Measurements from ENCODE around the gene BSN. TPM values are rescaled to one million over a fixed set of nuclear protein-coding genes. Genes with fewer than 3 reads are reported as not detected.

The BSN gene
- polyA plus RNA-seq, 2 of the 4 experiments (the other 2 are of a cell fraction): 0.04 to 0.08 TPM

DNA sequence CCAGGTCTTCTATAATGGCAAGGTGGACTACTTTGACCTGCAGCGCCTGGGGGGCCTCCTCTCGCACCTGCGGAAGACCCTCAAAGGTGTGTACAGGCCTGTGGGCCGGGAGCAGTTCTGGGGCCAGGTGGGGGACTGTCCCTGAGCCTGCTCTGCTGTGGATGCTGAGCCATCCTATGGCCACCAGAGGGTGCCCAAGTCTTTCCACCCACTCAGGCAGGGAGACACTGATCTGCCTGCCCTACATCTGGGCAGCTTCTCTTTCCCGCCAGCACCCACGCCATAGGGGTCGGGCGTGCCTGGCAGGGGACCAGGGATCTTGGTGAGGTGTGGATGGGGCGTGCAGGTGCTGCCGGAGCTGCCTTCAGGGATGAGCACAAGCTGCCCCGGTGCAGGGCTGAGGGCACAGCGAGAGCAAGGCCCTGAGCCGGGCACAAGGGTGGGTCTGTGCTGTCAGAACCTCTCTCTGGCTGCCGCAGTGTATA is 149.2 kb downstream of the BSN start:
- ATAC-seq: peak; percentile 87 to 94
- Histone ChIP-seq H3K9me3 (no peaks in the 10 kb centered on the region), H3K4me3 (no peak overlapping the region), H3K4me2 (no peak overlapping the region), H3K4me1 (no peaks in the 10 kb centered on the region), H3K27ac (no peak overlapping the region)
- no peak for FAIRE-seq
- ChIA-PET POLR2A (no interaction called here), CTCF (interaction anchor here (0.8 to 5.0 kb wide), 10 partner anchors 8 to 198 kb away, joined by 3 to 44 read pairs (median 6); partner anchors contain the start of gene AMIGO3)
- DNase-seq (ENCODE audit: low read depth in 1 of 2, low spot score in 1 of 2): peak; percentile 58 to 62
- TF ChIP-seq NR3C1 (IDR thresholded peaks at IDR 0.05) (no peak), SMC3 (IDR thresholded peaks at IDR 0.05) (peak; percentile 44; the same call in 2 of the 3 replicates), RAD21 (conservative IDR thresholded peaks at IDR 0.05 in 1 of 2, IDR thresholded peaks at IDR 0.05 in 1 of 2) (peak; percentile 64 to 74), MYC (IDR thresholded peaks at IDR 0.05; ENCODE audit: borderline replicate concordance, low read length) (no peak), SREBF2 (IDR thresholded peaks at IDR 0.05) (no peak)
- TF ChIP-seq, protein P1, sequence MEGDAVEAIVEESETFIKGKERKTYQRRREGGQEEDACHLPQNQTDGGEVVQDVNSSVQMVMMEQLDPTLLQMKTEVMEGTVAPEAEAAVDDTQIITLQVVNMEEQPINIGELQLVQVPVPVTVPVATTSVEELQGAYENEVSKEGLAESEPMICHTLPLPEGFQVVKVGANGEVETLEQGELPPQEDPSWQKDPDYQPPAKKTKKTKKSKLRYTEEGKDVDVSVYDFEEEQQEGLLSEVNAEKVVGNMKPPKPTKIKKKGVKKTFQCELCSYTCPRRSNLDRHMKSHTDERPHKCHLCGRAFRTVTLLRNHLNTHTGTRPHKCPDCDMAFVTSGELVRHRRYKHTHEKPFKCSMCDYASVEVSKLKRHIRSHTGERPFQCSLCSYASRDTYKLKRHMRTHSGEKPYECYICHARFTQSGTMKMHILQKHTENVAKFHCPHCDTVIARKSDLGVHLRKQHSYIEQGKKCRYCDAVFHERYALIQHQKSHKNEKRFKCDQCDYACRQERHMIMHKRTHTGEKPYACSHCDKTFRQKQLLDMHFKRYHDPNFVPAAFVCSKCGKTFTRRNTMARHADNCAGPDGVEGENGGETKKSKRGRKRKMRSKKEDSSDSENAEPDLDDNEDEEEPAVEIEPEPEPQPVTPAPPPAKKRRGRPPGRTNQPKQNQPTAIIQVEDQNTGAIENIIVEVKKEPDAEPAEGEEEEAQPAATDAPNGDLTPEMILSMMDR (IDR thresholded peaks at IDR 0.05): peak; percentile 53
- 20% methylated on average over 2 of the region's 14 CpGs for WGBS (ENCODE audit: missing lambda C conversion rate)

DNA sequence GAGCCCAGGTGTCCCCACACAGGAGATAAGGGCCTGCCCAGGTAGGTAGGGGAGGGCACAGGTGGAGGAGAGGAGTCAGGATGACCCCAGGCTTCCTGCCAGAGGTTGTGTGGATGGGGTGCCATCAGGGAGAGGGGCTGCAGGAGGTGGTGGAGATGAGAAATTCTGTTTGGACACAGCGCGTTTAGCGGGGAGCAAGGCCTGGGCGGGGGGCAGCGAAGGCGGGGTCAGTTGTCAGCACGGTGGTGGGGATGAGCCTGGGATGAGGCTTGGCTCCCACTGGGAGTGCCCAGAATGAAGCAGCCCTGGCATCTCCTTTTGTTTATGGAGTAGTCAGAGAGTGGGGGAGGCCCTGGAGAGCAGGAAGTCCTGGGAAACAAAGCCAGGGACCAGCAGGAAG is 149.7 kb downstream of the BSN start:
- ChIA-PET CTCF (interaction anchor here (0.8 to 5.0 kb wide), 9 partner anchors 8 to 198 kb away, joined by 3 to 44 read pairs (median 7); partner anchors contain the start of gene AMIGO3), POLR2A (no interaction called here)
- DNase-seq (ENCODE audit: low read depth in 1 of 2, low spot score in 1 of 2): no peak
- H3K9me3 ChIP-seq: no peaks in the 10 kb centered on the region
- no peak overlapping the region for H3K27ac ChIP-seq
- TF ChIP-seq, protein P2, sequence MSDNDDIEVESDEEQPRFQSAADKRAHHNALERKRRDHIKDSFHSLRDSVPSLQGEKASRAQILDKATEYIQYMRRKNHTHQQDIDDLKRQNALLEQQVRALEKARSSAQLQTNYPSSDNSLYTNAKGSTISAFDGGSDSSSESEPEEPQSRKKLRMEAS (IDR thresholded peaks at IDR 0.05): no peak
- TF ChIP-seq, protein P3, sequence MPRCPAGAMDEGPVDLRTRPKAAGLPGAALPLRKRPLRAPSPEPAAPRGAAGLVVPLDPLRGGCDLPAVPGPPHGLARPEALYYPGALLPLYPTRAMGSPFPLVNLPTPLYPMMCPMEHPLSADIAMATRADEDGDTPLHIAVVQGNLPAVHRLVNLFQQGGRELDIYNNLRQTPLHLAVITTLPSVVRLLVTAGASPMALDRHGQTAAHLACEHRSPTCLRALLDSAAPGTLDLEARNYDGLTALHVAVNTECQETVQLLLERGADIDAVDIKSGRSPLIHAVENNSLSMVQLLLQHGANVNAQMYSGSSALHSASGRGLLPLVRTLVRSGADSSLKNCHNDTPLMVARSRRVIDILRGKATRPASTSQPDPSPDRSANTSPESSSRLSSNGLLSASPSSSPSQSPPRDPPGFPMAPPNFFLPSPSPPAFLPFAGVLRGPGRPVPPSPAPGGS (IDR thresholded peaks at IDR 0.05): no peak
- TF ChIP-seq HOXA7 (CRISPR knock-in tag; IDR thresholded peaks at IDR 0.05) (no peak), TFCP2L1 (CRISPR knock-in tag; IDR thresholded peaks at IDR 0.05) (no peak), EHF (CRISPR knock-in tag; IDR thresholded peaks at IDR 0.05) (no peak), HDAC2 (IDR thresholded peaks at IDR 0.05) (no peak), FOSL2 (IDR thresholded peaks at IDR 0.05) (no peak), FOSL2 (CRISPR knock-in tag; IDR thresholded peaks at IDR 0.05) (no peak), BHLHE40 (IDR thresholded peaks at IDR 0.05; ENCODE audit: low read depth, low read length) (no peak), ZNF302 (CRISPR knock-in tag; IDR thresholded peaks at IDR 0.05) (no peak), JUNB (IDR thresholded peaks at IDR 0.05) (no peak), MAFK (IDR thresholded peaks at IDR 0.05; ENCODE audit: partially characterized antibody) (no peak), SMC3 (IDR thresholded peaks at IDR 0.05) (no peak), CHD2 (IDR thresholded peaks at IDR 0.05; ENCODE audit: low read length, partially characterized antibody) (no peak), ZFP36 (IDR thresholded peaks at IDR 0.05; ENCODE audit: borderline replicate concordance, partially characterized antibody) (no peak), MYC (IDR thresholded peaks at IDR 0.05; ENCODE audit: borderline replicate concordance, low read length) (no peak), POLR2A (IDR thresholded peaks at IDR 0.05; ENCODE audit: low read length) (no peak)
- TF ChIP-seq, protein P4, sequence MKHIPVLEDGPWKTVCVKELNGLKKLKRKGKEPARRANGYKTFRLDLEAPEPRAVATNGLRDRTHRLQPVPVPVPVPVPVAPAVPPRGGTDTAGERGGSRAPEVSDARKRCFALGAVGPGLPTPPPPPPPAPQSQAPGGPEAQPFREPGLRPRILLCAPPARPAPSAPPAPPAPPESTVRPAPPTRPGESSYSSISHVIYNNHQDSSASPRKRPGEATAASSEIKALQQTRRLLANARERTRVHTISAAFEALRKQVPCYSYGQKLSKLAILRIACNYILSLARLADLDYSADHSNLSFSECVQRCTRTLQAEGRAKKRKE (CRISPR knock-in tag; IDR thresholded peaks at IDR 0.05; ENCODE audit: low read depth): no peak
- TF ChIP-seq, protein P5, sequence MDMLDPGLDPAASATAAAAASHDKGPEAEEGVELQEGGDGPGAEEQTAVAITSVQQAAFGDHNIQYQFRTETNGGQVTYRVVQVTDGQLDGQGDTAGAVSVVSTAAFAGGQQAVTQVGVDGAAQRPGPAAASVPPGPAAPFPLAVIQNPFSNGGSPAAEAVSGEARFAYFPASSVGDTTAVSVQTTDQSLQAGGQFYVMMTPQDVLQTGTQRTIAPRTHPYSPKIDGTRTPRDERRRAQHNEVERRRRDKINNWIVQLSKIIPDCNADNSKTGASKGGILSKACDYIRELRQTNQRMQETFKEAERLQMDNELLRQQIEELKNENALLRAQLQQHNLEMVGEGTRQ (IDR thresholded peaks at IDR 0.05): no peak
- whole genome bisulfite sequencing (ENCODE audit: missing lambda C conversion rate): 86% methylated on average over 7 of the region's 7 CpGs
- no peak overlapping the region for H3K4me2 ChIP-seq
- ATAC-seq: no peak
- no peak for FAIRE-seq
- no peak overlapping the region for H3K4me3 ChIP-seq
- H3K4me1 ChIP-seq: no peaks in the 10 kb centered on the region
